Measurements from ENCODE around the gene KIFC1. TPM values are rescaled to one million over a fixed set of nuclear protein-coding genes. Genes with fewer than 3 reads are reported as not detected.

Gene KIFC1
- 10.3 and 18.8 TPM in 2 replicates for total RNA-seq

GRCh38 chr6:33391278-33391921, at the start of gene KIFC1:
Gene KIFC1, plus strand, starts transcription at chr6:33391823. Its CDS starts 163 bp downstream, at chr6:33391986.

GRCh38 chr6:33410711-33411631, 19.3 kb downstream of the KIFC1 start, which contains the start of gene PHF1:
Gene PHF1, plus strand, starts transcription at chr6:33411014. Its CDS starts 1,250 bp downstream, at chr6:33412264.

GRCh38 chr6:33417903-33418689, 26.5 kb downstream of the KIFC1 start, which contains the start of gene CUTA:
Gene CUTA, minus strand, starts transcription at chr6:33418107. Its CDS starts 107 bp downstream, at chr6:33418000.

GRCh38 chr6:33419580-33420490, 28.2 kb downstream of the KIFC1 start, which contains the start of gene SYNGAP1:
Gene SYNGAP1, plus strand, starts transcription at chr6:33420065. Its CDS starts 200 bp downstream, at chr6:33420265.

GRCh38 chr6:33454009-33454946, 62.7 kb downstream of the KIFC1 start, which contains the start of gene ZBTB9:
Gene ZBTB9, plus strand, starts transcription at chr6:33454576. Its CDS starts 525 bp downstream, at chr6:33455101.

Other genes with a start within 250 kb of the KIFC1 start
- gene COL11A2, start 199.4 kb upstream of the KIFC1 start, total RNA-seq = 0.12 and 0.13 TPM in 2 replicates
- 25.1 and 25.2 TPM in 2 replicates for gene RXRB, start 191.2 kb upstream of the KIFC1 start, total RNA-seq
- 170 and 210 TPM in 2 replicates for gene SLC39A7, start 191.0 kb upstream of the KIFC1 start, total RNA-seq
- gene HSD17B8, start 187.2 kb upstream of the KIFC1 start, total RNA-seq = 8.6 and 12.6 TPM in 2 replicates
- gene RING1, start 183.3 kb upstream of the KIFC1 start, total RNA-seq = 31.0 and 35.0 TPM in 2 replicates
- gene VPS52, start 119.9 kb upstream of the KIFC1 start, total RNA-seq = 45.0 and 52.2 TPM in 2 replicates
- gene RPS18, start 119.7 kb upstream of the KIFC1 start, total RNA-seq = 4,494 and 5,354 TPM in 2 replicates
- gene B3GALT4, start 114.7 kb upstream of the KIFC1 start, total RNA-seq = 10.0 and 12.2 TPM in 2 replicates
- 66.6 and 112 TPM in 2 replicates for gene WDR46, start 102.6 kb upstream of the KIFC1 start, total RNA-seq
- 38.6 and 53.1 TPM in 2 replicates for gene PFDN6, start 102.2 kb upstream of the KIFC1 start, total RNA-seq
- 27.7 and 33.5 TPM in 2 replicates for gene RGL2, start 92.9 kb upstream of the KIFC1 start, total RNA-seq
- 42.9 and 51.9 TPM in 2 replicates for gene TAPBP, start 77.7 kb upstream of the KIFC1 start, total RNA-seq
- gene ZBTB22, start 74.1 kb upstream of the KIFC1 start, total RNA-seq = 22.2 and 23.8 TPM in 2 replicates
- 56.1 and 61.8 TPM in 2 replicates for gene DAXX, start 68.9 kb upstream of the KIFC1 start, total RNA-seq
- 20.1 and 21.9 TPM in 2 replicates for gene PHF1, start 19.2 kb downstream of the KIFC1 start, total RNA-seq
- gene CUTA, start 26.3 kb downstream of the KIFC1 start, total RNA-seq = 133 and 181 TPM in 2 replicates
- 2.4 and 4.4 TPM in 2 replicates for gene SYNGAP1, start 28.2 kb downstream of the KIFC1 start, total RNA-seq
- gene ZBTB9, start 62.8 kb downstream of the KIFC1 start, total RNA-seq = 4.4 and 4.8 TPM in 2 replicates
- 10.8 and 12.6 TPM in 2 replicates for gene BAK1, start 188.5 kb downstream of the KIFC1 start, total RNA-seq
- 27.5 and 28.9 TPM in 2 replicates for gene ITPR3, start 229.5 kb downstream of the KIFC1 start, total RNA-seq

Measured in aortic smooth muscle cell (primary cell).